ENCODE data around the gene S100A7. TPM values are rescaled to one million over a fixed set of nuclear protein-coding genes. Genes with fewer than 3 reads are reported as not detected.
A peak's percentile ranks its signal among the peaks of the same experiment; 100 is the strongest.

Gene S100A7
- total and polyA plus RNA-seq, 9 of the 15 experiments (the other 6 are each of a cell fraction or from before 2014, with no cell fraction given): not detected

GRCh38 chr1:153432874-153433681 is 27.4 kb downstream of the S100A7 start (continued):
- TF ChIP-seq TAF1 (IDR thresholded peaks at IDR 0.05; ENCODE audit: control insufficient read depth, extremely low read depth, insufficient read depth, low read length, severe bottlenecking): no peak
- TF ChIP-seq MIER1 (IDR thresholded peaks at IDR 0.05; ENCODE audit: low read depth): 0 out of 2 replicates have a peak, but pooled peaks have one; percentile 47
- TF ChIP-seq HMGXB4 (CRISPR knock-in tag; IDR thresholded peaks at IDR 0.05): no peak
- TF ChIP-seq ZNF431 (CRISPR knock-in tag; IDR thresholded peaks at IDR 0.05): no peak
- TF ChIP-seq U2AF2 (optimal IDR thresholded peaks at IDR 0.05; ENCODE audit: low read depth, low read length): no peak
- no peak for TF ChIP-seq CAMTA2 (CRISPR knock-in tag; conservative IDR thresholded peaks at IDR 0.05)
- TF ChIP-seq ATF1 (CRISPR knock-in tag; IDR thresholded peaks at IDR 0.05): no peak
- peak; percentile 57 for TF ChIP-seq ATF1 (tag; IDR thresholded peaks at IDR 0.05)
- no peak; the same call in 1 of the 2 replicates for TF ChIP-seq MXI1 (IDR thresholded peaks at IDR 0.05; ENCODE audit: low read depth, low read length)
- TF ChIP-seq ZNF785 (CRISPR knock-in tag; IDR thresholded peaks at IDR 0.05): no peak
- no peak for TF ChIP-seq ARID2 (IDR thresholded peaks at IDR 0.05)
- TF ChIP-seq PURB (CRISPR knock-in tag; IDR thresholded peaks at IDR 0.05; ENCODE audit: low read depth): no peak
- TF ChIP-seq GATA2 (CRISPR knock-in tag; IDR thresholded peaks at IDR 0.05): peak; percentile 84
- TF ChIP-seq XRCC3 (IDR thresholded peaks at IDR 0.05): no peak
- peak; percentile 40; the same call in 1 of the 2 replicates for TF ChIP-seq ZBTB17 (CRISPR knock-in tag; IDR thresholded peaks at IDR 0.05)
- no peak for TF ChIP-seq MED1 (CRISPR knock-in tag; IDR thresholded peaks at IDR 0.05; ENCODE audit: borderline replicate concordance)
- TF ChIP-seq ZNF311 (CRISPR knock-in tag; IDR thresholded peaks at IDR 0.05): peak; percentile 69
- peak; percentile 70 for TF ChIP-seq FOXM1 (IDR thresholded peaks at IDR 0.05; ENCODE audit: low read depth)
- TF ChIP-seq FOXM1 (CRISPR knock-in tag; IDR thresholded peaks at IDR 0.05; ENCODE audit: low read depth): no peak
- TF ChIP-seq STAT5B (CRISPR knock-in tag; IDR thresholded peaks at IDR 0.05): no peak
- TF ChIP-seq, protein P1, sequence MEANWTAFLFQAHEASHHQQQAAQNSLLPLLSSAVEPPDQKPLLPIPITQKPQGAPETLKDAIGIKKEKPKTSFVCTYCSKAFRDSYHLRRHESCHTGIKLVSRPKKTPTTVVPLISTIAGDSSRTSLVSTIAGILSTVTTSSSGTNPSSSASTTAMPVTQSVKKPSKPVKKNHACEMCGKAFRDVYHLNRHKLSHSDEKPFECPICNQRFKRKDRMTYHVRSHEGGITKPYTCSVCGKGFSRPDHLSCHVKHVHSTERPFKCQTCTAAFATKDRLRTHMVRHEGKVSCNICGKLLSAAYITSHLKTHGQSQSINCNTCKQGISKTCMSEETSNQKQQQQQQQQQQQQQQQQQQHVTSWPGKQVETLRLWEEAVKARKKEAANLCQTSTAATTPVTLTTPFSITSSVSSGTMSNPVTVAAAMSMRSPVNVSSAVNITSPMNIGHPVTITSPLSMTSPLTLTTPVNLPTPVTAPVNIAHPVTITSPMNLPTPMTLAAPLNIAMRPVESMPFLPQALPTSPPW (CRISPR knock-in tag; IDR thresholded peaks at IDR 0.05): no peak
- no peak for TF ChIP-seq FOXP1 (CRISPR knock-in tag; IDR thresholded peaks at IDR 0.05)
- 0 out of 2 replicates have a peak, but pooled peaks have one; percentile 11 for TF ChIP-seq THRB (CRISPR knock-in tag; conservative IDR thresholded peaks at IDR 0.05)
- peak; percentile 90 for TF ChIP-seq PKNOX1 (IDR thresholded peaks at IDR 0.05)
- TF ChIP-seq ZNF384 (IDR thresholded peaks at IDR 0.05; ENCODE audit: low read depth, low read length): no peak
- no peak for TF ChIP-seq FOXJ3 (CRISPR knock-in tag; IDR thresholded peaks at IDR 0.05)

All from K562 (cell line).